Fibroblast of skin of left quadriceps (primary cell): ENCODE data around the gene SLC41A1.

ENCODE experiments used
- DNase-seq, 2 experiments: peaks; one replicate each; pipeline ENCODE4 v3.0.0-alpha.2; 2013; ENCODE audit warnings: low read depth in 2 of 2

SLC41A1 gene

DNA sequence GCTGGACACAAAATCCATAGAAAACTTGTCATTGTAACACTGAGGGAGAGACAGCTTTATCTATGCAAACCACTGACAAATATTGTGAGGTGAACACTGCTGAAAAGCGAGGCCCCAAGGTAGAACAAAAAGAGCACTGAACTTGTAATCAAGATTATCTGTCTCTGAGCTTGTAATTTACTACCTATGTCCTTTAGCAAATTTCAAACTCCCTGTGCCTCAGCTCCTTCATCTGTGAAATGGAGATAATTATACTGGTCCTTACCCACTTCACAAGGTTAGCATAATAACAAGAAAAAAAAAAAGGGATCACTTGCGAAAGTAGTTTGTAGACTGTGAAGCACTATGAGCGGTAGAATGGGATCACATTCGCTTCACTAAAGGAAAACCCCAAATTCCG lies 58.1 kb downstream of the SLC41A1 start:
- no peak for DNase-seq

DNA sequence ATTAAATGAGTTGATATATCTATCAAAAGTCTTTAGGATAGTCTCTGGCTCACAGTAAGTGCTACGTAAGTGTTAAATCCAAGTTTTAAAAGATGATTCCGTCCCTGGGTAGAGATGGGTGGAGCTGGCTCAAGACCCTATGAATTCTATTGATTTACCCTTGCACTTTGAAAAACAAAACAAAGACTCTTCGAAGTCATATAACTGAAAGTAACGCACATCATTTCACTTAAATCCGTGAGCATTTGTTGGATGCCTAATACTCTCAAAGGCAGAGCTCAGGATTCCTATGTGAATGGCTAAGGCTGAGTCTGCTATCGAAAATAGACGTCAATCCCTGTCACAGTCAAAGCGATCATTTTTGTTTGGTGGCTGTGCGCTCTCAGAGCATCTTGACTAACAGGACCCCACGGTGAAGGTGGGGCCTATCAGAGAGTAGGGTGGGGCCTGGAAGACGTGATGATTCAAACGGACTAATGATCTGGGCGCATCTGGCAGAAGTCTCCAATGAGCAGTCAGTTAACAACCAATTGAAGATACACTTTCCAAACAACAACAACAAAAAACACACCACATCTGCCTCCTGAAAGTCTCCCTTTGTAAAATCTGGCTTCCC lies 61.9 kb downstream of the SLC41A1 start:
- DNase-seq: no peak

DNA sequence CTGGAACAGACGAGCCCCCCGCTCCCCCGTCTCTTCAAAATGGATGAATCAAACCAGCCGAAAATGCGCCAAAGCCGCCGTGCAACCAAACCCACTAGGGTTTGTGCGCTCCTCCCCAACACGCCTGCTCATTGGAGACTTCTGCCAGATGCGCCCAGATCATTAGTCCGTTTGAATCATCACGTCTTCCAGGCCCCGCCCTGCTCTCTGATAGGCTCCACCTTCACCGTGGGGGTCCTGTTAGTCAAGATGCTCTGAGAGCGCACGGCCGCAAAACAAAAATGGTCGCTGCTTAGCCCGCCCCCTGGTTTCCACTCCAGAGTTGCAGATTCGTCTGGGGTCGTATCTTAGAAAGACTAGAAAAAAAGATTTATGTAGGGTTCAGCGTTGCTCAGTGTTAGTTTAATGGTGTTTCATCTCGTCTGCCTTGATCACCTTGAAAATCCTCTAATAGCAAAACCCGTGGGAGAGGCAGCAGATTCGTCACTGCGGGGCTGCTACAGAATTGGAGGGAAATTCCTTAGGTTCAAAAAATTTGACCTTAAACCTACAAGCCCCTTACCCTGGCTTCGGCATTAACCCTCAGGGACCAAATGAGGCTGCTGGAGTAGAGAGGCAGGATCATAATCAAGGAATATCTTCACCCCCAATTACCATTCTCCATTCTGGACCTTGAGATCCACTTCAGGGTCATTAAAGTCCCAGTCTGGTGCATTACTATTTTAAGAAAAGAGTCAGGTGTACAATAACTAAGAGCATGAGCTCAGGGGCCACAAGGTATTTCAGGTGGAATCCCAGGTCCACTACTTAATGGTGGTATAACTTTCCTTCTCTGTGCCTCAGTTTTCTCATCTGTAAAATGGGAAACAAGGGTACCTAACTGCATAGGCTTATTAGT lies 62.6 kb downstream of the SLC41A1 start, which contains the start of gene NUCKS1:
TSS of gene NUCKS1 (minus strand) at position 45 of the 898 bp plus-strand sequence. CDS start 209 bp downstream, outside the sequence.
- DNase-seq: peak; percentile 99

DNA sequence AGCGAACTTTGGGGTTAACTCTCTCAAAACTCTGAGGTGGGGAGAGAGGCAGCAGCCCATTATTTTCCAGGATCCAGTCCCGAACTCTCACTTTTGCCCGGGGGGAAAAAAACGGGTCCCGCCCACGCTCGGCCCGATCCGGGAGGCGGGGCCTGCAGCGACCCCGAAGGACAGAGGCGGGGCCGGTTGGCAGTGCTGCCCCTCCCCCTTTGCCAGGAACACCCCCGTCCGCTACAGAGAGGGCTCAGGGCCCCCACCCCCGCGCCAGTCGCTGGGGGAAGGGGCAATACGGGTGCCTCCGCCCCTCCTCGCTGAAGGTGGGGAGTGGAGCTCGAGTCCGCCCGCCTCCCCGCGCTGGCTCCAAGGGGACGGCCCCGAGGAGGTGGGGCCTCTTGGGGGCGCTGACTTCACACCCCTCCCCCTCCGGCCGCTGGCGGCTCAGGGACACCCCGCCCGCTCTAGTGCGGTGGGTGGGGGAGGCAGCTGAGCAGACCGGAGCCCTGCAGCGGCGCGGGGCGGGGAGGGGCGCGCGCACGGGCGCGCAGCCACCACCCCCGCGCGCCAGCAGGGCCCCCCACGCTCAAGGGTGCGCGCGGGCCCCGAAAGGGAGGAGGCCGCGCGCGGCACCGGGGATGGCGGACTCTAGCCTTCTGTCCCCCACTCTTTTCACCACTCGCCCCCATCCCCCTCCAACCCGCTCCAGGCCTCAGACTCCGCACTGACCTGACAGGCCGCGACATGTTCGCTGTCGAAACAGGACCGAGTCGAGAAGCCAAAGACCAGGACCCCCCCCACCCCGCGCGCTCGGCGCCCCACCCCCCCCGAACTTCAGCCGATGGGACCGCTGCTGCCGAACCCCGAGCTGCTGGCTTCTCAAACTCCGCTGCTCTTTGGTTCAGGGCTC lies 63.5 kb downstream of the SLC41A1 start:
- peak; percentile 94 for DNase-seq

DNA sequence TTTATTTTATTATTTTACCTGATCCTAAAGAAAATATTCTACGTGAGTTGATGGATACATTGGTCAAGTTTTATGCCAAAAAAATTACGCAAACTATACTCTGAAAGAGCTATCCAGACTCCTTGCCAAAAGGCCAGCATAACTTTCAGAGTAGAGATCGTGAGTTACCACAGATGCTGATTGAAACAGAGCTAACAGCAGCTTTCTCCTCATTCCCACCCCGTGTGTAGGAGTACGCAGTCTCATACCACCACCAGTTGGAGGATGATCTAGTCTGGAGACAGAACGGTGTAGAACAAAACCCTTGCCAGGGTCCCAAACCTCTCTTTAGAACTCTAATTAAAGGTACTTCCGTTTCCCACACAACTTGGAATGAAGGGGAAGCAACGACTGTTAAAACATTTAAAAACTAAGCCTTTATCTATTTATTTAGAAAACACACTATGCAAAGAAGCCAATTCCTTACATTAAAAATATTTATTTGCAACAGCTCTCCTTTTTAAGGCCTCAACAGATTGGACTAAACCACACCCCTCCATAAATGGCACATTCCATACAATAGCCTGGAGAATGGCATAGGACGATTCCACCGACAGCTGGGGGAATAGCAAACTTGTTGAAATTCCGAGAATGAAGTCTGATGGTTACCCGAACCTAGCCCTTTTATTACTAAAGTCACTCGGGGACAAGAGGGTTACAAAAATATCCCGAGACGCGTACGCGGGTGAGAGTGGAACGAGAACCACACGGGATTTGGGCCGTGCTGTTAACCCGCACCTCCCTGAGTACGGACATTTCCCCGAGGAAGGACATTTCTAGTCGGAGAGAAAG lies 64.4 kb downstream of the SLC41A1 start:
- DNase-seq: peak; percentile 54 to 62

DNA sequence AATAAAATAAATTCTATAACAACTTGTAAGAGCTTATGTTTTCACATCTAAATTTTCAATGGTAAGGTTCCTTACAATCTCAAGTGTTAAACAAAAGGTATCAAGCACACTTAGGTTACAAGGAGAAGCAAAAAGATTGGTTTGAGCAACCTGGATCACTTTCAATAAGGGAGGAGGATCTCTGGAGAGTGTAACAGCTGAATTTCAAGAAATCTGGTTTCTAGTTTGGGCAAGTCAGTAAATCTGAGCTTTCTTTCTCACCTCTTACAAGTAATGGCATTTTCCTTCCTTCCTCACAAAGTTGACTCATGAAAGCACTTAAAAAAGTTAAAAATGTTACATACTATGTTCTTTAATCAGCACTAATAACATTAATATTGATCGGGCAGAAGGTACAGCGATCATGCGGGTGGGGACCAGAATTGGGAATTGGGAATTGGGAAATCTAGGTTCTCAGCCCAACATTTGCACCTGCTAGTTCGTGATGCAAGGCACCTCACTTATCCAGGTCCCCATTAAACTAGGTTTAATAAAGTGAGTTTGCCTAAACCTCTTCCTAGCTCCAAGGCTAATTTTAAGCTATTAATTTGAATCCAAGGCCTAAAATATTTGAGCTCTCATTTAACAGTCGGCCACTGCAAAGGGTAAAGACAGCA lies 66.1 kb downstream of the SLC41A1 start:
- DNase-seq: no peak

DNA sequence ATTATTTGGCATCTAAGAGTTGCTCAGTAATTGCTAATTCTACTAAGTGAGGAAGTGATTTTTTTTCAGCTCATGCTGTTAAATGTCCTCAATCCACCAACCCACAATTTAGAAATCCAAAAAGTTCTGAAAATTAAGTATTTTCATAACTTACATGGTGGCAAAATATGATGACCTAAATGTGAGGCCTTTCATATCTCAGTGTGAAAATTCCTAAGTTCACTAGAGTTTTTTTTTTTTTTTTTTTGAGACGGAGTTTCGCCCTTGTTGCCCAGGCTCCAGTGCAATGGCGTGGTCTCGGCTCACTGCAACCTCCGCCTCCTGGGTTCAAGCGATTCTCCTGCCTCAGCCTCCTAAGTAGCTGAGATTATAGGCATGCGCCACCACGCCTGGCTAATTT lies 68.6 kb downstream of the SLC41A1 start:
- DNase-seq: no peak

DNA sequence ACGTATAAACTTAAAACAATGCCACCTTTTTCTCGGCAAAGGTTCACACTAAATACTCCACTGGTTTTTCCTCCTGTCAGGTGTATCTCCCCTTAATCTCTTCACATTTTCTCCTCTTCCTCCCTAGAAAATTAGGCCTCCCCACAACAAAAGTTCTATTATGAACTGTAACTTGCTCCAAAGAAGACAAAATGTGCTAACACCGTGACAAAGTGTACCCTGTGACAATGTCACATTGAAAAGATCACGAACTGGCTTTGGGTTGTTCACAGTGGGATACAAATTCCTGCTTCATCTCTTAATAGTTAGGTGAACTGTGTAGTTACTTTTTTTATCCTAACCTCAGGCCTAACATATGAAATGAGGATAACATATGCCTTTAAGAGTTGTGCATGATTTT lies 69.0 kb downstream of the SLC41A1 start:
- no peak for DNase-seq

DNA sequence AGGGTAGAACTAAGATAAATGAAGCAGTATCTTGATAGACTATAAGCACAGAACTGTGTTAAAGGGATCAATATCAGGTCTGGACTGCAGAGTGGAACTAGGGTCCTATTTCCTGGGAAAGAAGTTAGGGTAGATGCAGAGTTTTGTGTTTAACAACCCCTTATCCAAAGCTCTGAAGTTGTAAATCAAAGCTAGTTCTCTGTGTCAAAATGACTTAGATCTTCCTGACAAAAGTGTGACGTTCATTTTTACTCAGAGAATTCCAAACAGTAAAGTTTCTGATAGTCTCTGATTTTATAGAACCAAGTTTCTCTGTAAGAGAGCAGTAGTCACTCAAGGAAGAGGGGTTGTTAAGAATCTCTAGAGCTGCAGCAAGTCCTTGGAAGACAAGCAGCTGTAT lies 71.3 kb downstream of the SLC41A1 start:
- DNase-seq: no peak

DNA sequence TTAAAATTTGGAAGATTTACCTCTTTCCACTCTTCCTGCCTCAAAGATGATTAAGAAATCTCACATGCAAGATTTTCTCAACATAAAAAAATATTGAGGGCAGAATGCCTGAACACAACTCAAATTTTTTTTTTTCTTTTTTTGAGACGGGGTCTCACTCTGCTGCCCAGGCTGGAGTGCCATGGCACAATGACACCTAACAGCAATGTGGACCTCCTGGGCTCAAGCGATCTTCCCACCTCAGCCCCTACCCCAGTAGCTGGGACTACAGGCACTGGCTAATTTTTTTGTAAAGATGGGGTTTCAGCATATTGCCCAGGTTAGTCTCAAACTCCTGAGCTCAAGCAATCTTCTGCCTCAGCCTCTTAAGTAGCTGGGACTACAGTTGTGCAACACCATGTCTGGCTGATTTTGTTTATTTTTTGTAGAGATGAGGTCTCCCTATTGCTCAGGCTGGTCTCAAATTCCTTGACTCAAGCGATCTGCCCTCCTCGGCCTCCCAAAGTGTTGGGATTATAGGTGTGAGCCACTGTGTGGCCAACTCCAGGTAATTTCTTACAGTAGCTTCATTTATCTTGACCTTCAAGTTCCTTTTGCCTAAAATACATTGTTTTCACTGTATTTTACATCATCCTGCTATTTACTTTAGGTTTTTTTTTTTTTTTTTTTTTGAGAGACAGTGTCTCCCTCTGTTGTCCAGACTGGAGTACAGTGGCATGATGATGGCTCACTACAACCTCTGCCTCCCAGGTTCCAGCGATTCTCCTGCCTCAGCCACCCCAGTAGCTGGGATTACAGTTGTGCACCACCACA lies 73.4 kb downstream of the SLC41A1 start:
- no peak for DNase-seq
